Neuronal stem cell (in vitro differentiated cells): ENCODE data around the gene CDK10.

Experiments
- DNase-seq: peaks from one replicate; pipeline ENCODE4 v3.0.0-alpha.2; 2013; ENCODE audit warnings: low spot score
- H2AFZ ChIP-seq: one replicate; pipeline ENCODE4 v1.6.1; 2013; ENCODE audit warnings: mild to moderate bottlenecking, low read length, inconsistent platforms
- H2AK5ac ChIP-seq: 2 replicates; pipeline ENCODE4 v1.6.1; 2013; ENCODE audit warnings: low read depth, mild to moderate bottlenecking, inconsistent platforms, low read length, moderate library complexity, mixed read lengths
- H2BK120ac ChIP-seq: 2 replicates; pipeline ENCODE4 v1.6.1; 2013; ENCODE audit warnings: low read depth, mild to moderate bottlenecking, inconsistent platforms, low read length, moderate library complexity, mixed read lengths
- H2BK12ac ChIP-seq: one replicate; pipeline ENCODE4 v1.6.1; 2013; ENCODE audit warnings: low read length, inconsistent platforms
- H2BK15ac ChIP-seq: 2 replicates; pipeline ENCODE4 v1.6.1; 2013; ENCODE audit warnings: mild to moderate bottlenecking, low read length, inconsistent platforms, mixed read lengths
- H2BK5ac ChIP-seq: one replicate; pipeline ENCODE4 v1.6.1; 2013; ENCODE audit warnings: inconsistent platforms, mild to moderate bottlenecking, low read length, moderate library complexity
- H3K14ac ChIP-seq: one replicate; pipeline ENCODE4 v1.6.1; 2013; ENCODE audit warnings: low read length, inconsistent platforms
- H3K18ac ChIP-seq: 2 replicates; pipeline ENCODE4 v1.6.1; 2013; ENCODE audit warnings: low read length, inconsistent platforms
- H3K23ac ChIP-seq: 2 replicates; pipeline ENCODE4 v1.6.1; 2013; ENCODE audit warnings: low read depth, mild to moderate bottlenecking, mixed read lengths, low read length, inconsistent platforms; ENCODE audit not compliant: poor library complexity
- H3K27ac ChIP-seq: replicated peaks from 3 replicates; pipeline ENCODE4 v1.5.1; 2013; ENCODE audit warnings: low read length, inconsistent platforms
- H3K27me3 ChIP-seq, 3 experiments: 2 replicates each; pipeline ENCODE4 v1.6.1; 2013; ENCODE audit warnings: low read length in 3 of 3, mild to moderate bottlenecking in 2 of 3, inconsistent platforms in 1 of 3, low read depth in 1 of 3, mixed read lengths in 1 of 3, moderate library complexity in 1 of 3; ENCODE audit not compliant: control insufficient read depth in 3 of 3, insufficient read depth in 3 of 3
- H3K36me3 ChIP-seq, 2 donors: replicated peaks in 1 of 2; 2 replicates each; pipeline ENCODE4 v1.6.1; 2013; ENCODE audit warnings: low read length in 2 of 2; ENCODE audit not compliant: control insufficient read depth in 2 of 2, insufficient read depth in 2 of 2
- H3K4ac ChIP-seq: 2 replicates; pipeline ENCODE4 v1.6.1; 2013; ENCODE audit warnings: inconsistent platforms, mild to moderate bottlenecking, low read length, moderate library complexity
- H3K4me1 ChIP-seq, 2 donors: 1 replicate in 1 of 2; 2 replicates in 1 of 2; pipeline ENCODE4 v1.6.1; 2013; ENCODE audit warnings: low read length in 2 of 2, low read depth in 1 of 2; ENCODE audit not compliant: control insufficient read depth in 2 of 2, insufficient read depth in 1 of 2
- H3K4me2 ChIP-seq: one replicate; pipeline ENCODE4 v1.6.1; 2013; ENCODE audit warnings: mild to moderate bottlenecking, low read length, inconsistent platforms; ENCODE audit not compliant: insufficient read depth, poor library complexity, severe bottlenecking
- H3K4me3 ChIP-seq, 2 donors: 2 replicates each; pipeline ENCODE4 v1.5.1; 2013; ENCODE audit warnings: low read length in 2 of 2, mild to moderate bottlenecking in 2 of 2, inconsistent platforms in 1 of 2, moderate library complexity in 1 of 2
- H3K79me1 ChIP-seq: one replicate; pipeline ENCODE4 v1.6.1; 2013; ENCODE audit warnings: low read depth, mild to moderate bottlenecking, inconsistent platforms, low read length, moderate library complexity
- H3K9ac ChIP-seq: one replicate; pipeline ENCODE4 v1.6.1; 2013; ENCODE audit warnings: mild to moderate bottlenecking, low read depth, low read length, inconsistent platforms; ENCODE audit not compliant: poor library complexity
- H3K9me3 ChIP-seq, 2 donors: replicated peaks in 1 of 2; 2 replicates each; pipeline versions ENCODE3 to v1.6.1; 2013; ENCODE audit warnings: low read length in 2 of 2, mild to moderate bottlenecking in 2 of 2, inconsistent platforms in 1 of 2, low read depth in 1 of 2, mixed read lengths in 1 of 2, moderate library complexity in 1 of 2; ENCODE audit not compliant: control insufficient read depth in 2 of 2, insufficient read depth in 1 of 2
- H4K8ac ChIP-seq: one replicate; pipeline ENCODE4 v1.6.1; 2013; ENCODE audit warnings: low read depth, mild to moderate bottlenecking, inconsistent platforms, low read length, moderate library complexity
- H4K91ac ChIP-seq: one replicate; pipeline ENCODE4 v1.6.1; 2013; ENCODE audit warnings: low read length, low read depth, mild to moderate bottlenecking, inconsistent platforms; ENCODE audit not compliant: poor library complexity
- WGBS, 2 donors: extraction: QIAGEN DNeasy Blood & Tissue Kit; methylation state at CpG; one replicate each; pipeline ENCODE4 v1.1.7; 2013; ENCODE audit warnings: missing lambda C conversion rate in 2 of 2, mixed read lengths in 1 of 2; ENCODE audit not compliant: insufficient read length in 2 of 2, insufficient replicate concordance in 1 of 2; ENCODE audit errors: extremely low coverage in 2 of 2; 5-methylcytosine and 5-hydroxymethylcytosine counted together

The CDK10 gene

DNA sequence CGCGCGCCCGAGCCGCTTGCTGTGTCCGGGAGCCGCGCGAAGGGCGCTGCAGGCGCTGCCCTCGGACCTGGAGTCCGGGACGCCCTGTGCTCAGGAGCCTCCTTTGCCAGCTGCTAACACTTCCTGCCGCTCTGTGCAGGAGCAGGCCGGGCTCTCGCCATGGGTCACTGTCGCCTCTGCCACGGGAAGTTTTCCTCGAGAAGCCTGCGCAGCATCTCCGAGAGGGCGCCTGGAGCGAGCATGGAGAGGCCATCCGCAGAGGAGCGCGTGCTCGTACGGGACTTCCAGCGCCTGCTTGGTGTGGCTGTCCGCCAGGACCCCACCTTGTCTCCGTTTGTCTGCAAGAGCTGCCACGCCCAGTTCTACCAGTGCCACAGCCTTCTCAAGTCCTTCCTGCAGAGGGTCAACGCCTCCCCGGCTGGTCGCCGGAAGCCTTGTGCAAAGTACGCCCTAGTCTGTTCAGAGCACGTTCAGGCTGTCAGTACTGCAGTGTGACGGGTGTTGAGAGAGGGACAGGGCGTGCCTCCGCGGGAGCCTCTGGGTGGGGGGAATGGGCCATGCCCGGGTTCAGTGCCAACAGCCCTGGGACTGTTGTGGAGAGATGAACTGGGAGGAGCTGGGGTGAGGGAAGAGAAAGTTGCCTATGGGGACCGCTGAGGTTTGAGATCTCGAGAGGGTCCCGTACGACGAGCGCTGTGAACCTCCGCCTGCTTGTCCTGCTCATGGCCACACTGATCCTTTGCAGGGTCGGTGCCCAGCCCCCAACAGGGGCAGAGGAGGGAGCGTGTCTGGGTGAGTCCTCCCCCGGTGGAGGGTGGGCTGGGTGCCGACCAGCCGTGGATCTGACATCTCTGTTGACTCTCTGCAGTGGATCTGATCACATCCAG, 36.1 kb downstream of the CDK10 start:
- Histone ChIP-seq H2BK120ac (no peak overlapping the region), H3K4me2 (peak overlapping the region; percentile 100), H4K8ac (no peak overlapping the region), H2BK15ac (no peak overlapping the region), H3K4ac (no peak overlapping the region), H3K9me3 (no peaks in the 10 kb centered on the region), H3K4me1 (peaks cover 13 to 14% of the 10 kb centered on the region in 2 donors), H3K23ac (peak overlapping the region; percentile 75), H4K91ac (no peak overlapping the region), H3K4me3 (peak overlapping the region; percentile 91 to 92), H2AK5ac (no peak overlapping the region), H3K9ac (peak overlapping the region; percentile 83), H3K14ac (peak overlapping the region; percentile 76), H3K27me3 (peaks cover 0 to 17% (median 5%) of the 10 kb centered on the region in 3 experiments), H3K18ac (no peak overlapping the region), H3K36me3 (peaks cover 15 to 39% of the 10 kb centered on the region in 2 donors), H2BK12ac (no peak overlapping the region), H2AFZ (peak overlapping the region; percentile 99), H3K79me1 (peaks cover 7% of the 10 kb centered on the region), H3K27ac (no peak overlapping the region), H2BK5ac (peak overlapping the region; percentile 29)
- WGBS, 2 donors, result no CpG with 5 or more reads among the region's 56 CpGs
- DNase-seq, result no peak

DNA sequence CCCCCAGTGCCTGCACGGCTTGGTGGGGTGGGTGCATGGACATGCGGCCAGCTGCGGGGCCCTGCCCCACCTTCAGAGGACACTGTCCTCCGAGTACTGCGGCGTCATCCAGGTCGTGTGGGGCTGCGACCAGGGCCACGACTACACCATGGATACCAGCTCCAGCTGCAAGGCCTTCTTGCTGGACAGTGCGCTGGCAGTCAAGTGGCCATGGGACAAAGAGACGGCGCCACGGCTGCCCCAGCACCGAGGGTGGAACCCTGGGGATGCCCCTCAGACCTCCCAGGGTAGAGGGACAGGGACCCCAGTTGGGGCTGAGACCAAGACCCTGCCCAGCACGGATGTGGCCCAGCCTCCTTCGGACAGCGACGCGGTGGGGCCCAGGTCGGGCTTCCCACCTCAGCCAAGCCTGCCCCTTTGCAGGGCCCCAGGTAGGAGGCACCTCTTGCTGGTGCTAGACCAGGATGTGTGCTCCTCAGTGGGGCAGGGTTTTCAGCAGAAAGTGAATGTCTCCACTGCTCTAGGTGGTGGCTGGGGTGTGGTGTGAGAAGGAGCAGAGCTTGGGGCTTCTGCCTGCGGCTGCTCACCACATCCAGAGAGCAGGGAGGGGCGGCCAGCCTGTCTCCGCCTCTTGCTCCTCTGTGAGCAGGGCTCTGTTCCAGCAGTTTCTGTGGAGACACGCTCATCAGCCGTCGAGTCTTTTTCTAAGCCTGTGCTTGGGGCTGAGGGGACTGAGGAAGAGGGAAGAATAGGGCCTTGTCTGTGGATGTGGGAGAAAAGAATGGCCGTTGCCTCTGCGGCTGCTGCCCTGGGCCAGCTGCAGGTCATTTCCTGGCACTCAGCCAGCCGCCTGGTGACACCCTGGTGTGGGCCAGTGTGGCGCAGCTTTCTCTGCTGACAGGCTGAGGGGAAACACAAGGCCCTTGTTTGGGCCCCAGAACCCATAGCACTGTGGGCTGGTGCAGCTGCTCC, 37.1 kb downstream of the CDK10 start:
- Histone ChIP-seq H2AFZ (no peak overlapping the region), H4K8ac (no peak overlapping the region), H3K14ac (no peak overlapping the region), H3K23ac (peak overlapping the region; percentile 80), H3K27ac (no peak overlapping the region), H3K36me3 (peaks cover 19 to 46% of the 10 kb centered on the region in 2 donors), H3K4me3 (peak overlapping the region; percentile 28 to 92), H3K79me1 (peaks cover 7% of the 10 kb centered on the region), H3K9me3 (no peaks in the 10 kb centered on the region), H2AK5ac (peak overlapping the region; percentile 63), H4K91ac (no peak overlapping the region), H3K4me2 (no peak overlapping the region), H2BK15ac (no peak overlapping the region), H3K4ac (no peak overlapping the region), H2BK120ac (no peak overlapping the region), H3K27me3 (peaks cover 0 to 16% (median 5%) of the 10 kb centered on the region in 3 experiments), H2BK5ac (no peak overlapping the region), H3K9ac (peak overlapping the region; percentile 50), H2BK12ac (no peak overlapping the region), H3K4me1 (peaks cover 16 to 18% of the 10 kb centered on the region in 2 donors), H3K18ac (no peak overlapping the region)
- no CpG with 5 or more reads among the region's 30 CpGs for WGBS, 2 donors
- DNase-seq, result no peak

DNA sequence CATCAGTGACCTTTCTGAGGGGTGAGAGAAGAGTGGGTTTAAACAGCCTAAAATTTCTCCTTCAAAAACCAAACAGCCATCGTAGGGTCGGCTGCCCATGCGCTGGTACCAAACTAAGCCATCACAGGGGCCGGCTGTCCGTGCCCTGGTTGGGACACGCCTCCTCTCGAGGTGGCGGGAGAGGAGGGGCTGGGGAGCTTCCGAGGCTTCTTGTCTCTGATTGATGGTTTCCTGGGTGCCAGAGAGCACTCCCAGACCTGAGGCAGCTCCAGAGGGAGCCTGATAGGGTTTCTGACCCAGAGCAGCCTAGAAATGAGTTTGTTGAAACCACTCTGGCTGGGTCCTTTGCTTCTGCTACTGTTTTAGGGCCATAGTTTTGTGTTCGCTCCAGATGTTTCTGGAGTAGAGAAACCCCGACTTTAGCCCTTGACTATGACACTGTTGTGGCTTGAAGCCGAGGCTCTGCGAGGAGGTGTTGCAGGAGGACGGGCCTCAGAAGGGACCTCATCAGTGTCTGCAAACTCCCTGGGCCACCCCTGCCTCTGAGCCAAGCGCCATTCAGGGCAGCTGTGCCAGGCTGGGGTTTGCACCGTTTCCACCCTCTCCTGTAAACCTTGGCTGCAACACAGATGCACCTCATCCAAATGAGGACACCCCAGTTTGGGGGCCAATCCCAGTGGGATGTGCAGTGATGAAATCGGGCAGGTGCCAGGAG, 41.1 kb downstream of the CDK10 start:
- no peak for DNase-seq

More for the DNA sequence above, 41.1 kb downstream of the CDK10 start:
- peak overlapping the region; percentile 27 for H3K18ac ChIP-seq
- peaks cover 11 to 17% of the 10 kb centered on the region in 2 donors for H3K4me1 ChIP-seq
- H2BK12ac ChIP-seq, result peak overlapping the region; percentile 75
- WGBS, 2 donors, result no CpG with 5 or more reads among the region's 17 CpGs
- H3K4me2 ChIP-seq, result no peak overlapping the region
- no peak overlapping the region for H3K4me3 ChIP-seq
- H3K4ac ChIP-seq, result no peak overlapping the region
- no peaks in the 10 kb centered on the region for H3K9me3 ChIP-seq
- H3K14ac ChIP-seq, result no peak overlapping the region
- no peak overlapping the region for H2AK5ac ChIP-seq
- H2BK120ac ChIP-seq, result no peak overlapping the region
- peaks cover 7% of the 10 kb centered on the region for H3K79me1 ChIP-seq
- peaks cover 28 to 82% of the 10 kb centered on the region in 2 donors for H3K36me3 ChIP-seq
- H3K9ac ChIP-seq, result no peak overlapping the region
- no peak overlapping the region for H4K8ac ChIP-seq
- no peak overlapping the region for H2AFZ ChIP-seq
- no peak overlapping the region for H4K91ac ChIP-seq
- no peak overlapping the region for H2BK5ac ChIP-seq
- no peak overlapping the region for H3K27ac ChIP-seq
- peaks cover 0 to 6% (median 1%) of the 10 kb centered on the region in 3 experiments for H3K27me3 ChIP-seq
- peak overlapping the region; percentile 43 for H3K23ac ChIP-seq
- H2BK15ac ChIP-seq, result no peak overlapping the region
